Measurements from ENCODE around the gene PTPRT.

PTPRT gene

GRCh38 chr20:42604998-42605956, 584.4 kb downstream of the PTPRT start:
- Histone ChIP-seq H3K9ac (ENCODE audit: low read depth in 1 of 2, low read length in 2 of 2) (no peak overlapping the region), H3K36me3 (ENCODE audit: control insufficient read depth in 2 of 2, insufficient read depth in 2 of 2, low read length in 2 of 2) (no peaks in the 10 kb centered on the region), H3K27me3 (ENCODE audit: control insufficient read depth in 2 of 2, insufficient read depth in 2 of 2, low read length in 2 of 2) (no peaks in the 10 kb centered on the region), H3K9me3 (ENCODE audit: control insufficient read depth in 2 of 2, low read length in 2 of 2) (no peaks in the 10 kb centered on the region), H3K4me1 (ENCODE audit: control insufficient read depth in 2 of 2, insufficient read depth in 2 of 2, low read length in 2 of 2) (no peaks in the 10 kb centered on the region), H3K27ac (ENCODE audit: low read depth in 2 of 2, low read length in 2 of 2) (no peak overlapping the region), H3K4me3 (ENCODE audit: low read length in 2 of 2) (no peak overlapping the region)

- Histone ChIP-seq H3K9me3 (ENCODE audit: control insufficient read depth in 2 of 2, low read length in 2 of 2) (no peaks in the 10 kb centered on the region), H3K9ac (ENCODE audit: low read depth in 1 of 2, low read length in 2 of 2) (no peak overlapping the region), H3K27ac (ENCODE audit: low read depth in 2 of 2, low read length in 2 of 2) (no peak overlapping the region), H3K4me3 (ENCODE audit: low read length in 2 of 2) (no peak overlapping the region), H3K27me3 (ENCODE audit: control insufficient read depth in 2 of 2, insufficient read depth in 2 of 2, low read length in 2 of 2) (no peaks in the 10 kb centered on the region), H3K4me1 (ENCODE audit: control insufficient read depth in 2 of 2, insufficient read depth in 2 of 2, low read length in 2 of 2) (no peaks in the 10 kb centered on the region), H3K36me3 (ENCODE audit: control insufficient read depth in 2 of 2, insufficient read depth in 2 of 2, low read length in 2 of 2) (no peaks in the 10 kb centered on the region)
These were observed 586.1 kb downstream of the PTPRT start for GRCh38 chr20:42603655-42604054.

DNA sequence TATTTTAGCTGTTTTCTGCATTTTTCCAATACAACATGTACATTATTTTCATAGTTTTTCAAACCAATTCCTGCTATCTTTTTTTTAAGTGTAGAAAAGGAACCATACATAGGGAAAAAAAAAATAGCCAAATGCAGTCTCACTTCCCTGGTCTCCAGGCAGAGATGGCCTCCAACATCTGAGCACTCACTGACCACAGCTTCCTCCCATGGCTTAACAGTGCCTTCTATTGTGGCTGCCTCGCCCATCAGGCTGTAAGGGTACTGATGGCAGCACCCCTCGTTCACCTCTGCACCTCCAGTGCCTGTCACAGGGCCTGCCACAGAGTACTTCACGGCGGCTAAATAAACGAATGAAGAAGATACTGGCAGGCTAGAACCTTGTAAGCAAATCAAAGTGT, 591.1 kb downstream of the PTPRT start:
- no peak overlapping the region for H3K4me3 ChIP-seq (ENCODE audit: low read length in 2 of 2)
- H3K9me3 ChIP-seq (ENCODE audit: control insufficient read depth in 2 of 2, low read length in 2 of 2), result no peaks in the 10 kb centered on the region
- no peak overlapping the region for H3K9ac ChIP-seq (ENCODE audit: low read depth in 1 of 2, low read length in 2 of 2)
- H3K27ac ChIP-seq (ENCODE audit: low read depth in 2 of 2, low read length in 2 of 2), result no peak overlapping the region
- no peaks in the 10 kb centered on the region for H3K27me3 ChIP-seq (ENCODE audit: control insufficient read depth in 2 of 2, insufficient read depth in 2 of 2, low read length in 2 of 2)
- no peaks in the 10 kb centered on the region for H3K36me3 ChIP-seq (ENCODE audit: control insufficient read depth in 2 of 2, insufficient read depth in 2 of 2, low read length in 2 of 2)
- no peaks in the 10 kb centered on the region for H3K4me1 ChIP-seq (ENCODE audit: control insufficient read depth in 2 of 2, insufficient read depth in 2 of 2, low read length in 2 of 2)

DNA sequence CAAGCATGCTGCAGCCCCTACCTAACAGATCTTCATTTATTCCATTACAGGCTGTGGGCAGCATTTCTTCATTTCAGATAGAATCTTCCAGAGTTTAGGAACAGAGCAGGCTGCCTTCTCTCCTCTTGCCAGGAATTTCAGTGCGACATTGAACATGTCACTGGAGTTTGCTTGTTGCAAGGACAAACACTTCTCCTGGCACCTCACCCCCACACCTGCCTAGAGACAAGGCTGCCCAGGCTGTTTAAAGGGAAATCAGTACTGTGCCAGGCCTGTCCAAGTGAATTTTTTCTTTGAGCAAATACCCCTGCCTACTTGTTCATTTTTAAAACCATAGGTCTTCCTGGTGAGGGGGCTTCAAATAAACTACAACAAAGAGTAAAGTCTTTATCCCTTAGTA, 594.1 kb downstream of the PTPRT start:
- H3K4me3 ChIP-seq (ENCODE audit: low read length in 2 of 2), result no peak overlapping the region
- no peaks in the 10 kb centered on the region for H3K4me1 ChIP-seq (ENCODE audit: control insufficient read depth in 2 of 2, insufficient read depth in 2 of 2, low read length in 2 of 2)
- H3K9me3 ChIP-seq (ENCODE audit: control insufficient read depth in 2 of 2, low read length in 2 of 2), result no peaks in the 10 kb centered on the region
- H3K36me3 ChIP-seq (ENCODE audit: control insufficient read depth in 2 of 2, insufficient read depth in 2 of 2, low read length in 2 of 2), result no peaks in the 10 kb centered on the region
- no peaks in the 10 kb centered on the region for H3K27me3 ChIP-seq (ENCODE audit: control insufficient read depth in 2 of 2, insufficient read depth in 2 of 2, low read length in 2 of 2)
- H3K27ac ChIP-seq (ENCODE audit: low read depth in 2 of 2, low read length in 2 of 2), result no peak overlapping the region
- H3K9ac ChIP-seq (ENCODE audit: low read depth in 1 of 2, low read length in 2 of 2), result no peak overlapping the region

GRCh38 chr20:42594659-42595058, 595.0 kb downstream of the PTPRT start:
- Histone ChIP-seq H3K4me1 (ENCODE audit: control insufficient read depth in 2 of 2, insufficient read depth in 2 of 2, low read length in 2 of 2) (no peaks in the 10 kb centered on the region), H3K9me3 (ENCODE audit: control insufficient read depth in 2 of 2, low read length in 2 of 2) (no peaks in the 10 kb centered on the region), H3K9ac (ENCODE audit: low read depth in 1 of 2, low read length in 2 of 2) (no peak overlapping the region), H3K36me3 (ENCODE audit: control insufficient read depth in 2 of 2, insufficient read depth in 2 of 2, low read length in 2 of 2) (no peaks in the 10 kb centered on the region), H3K27ac (ENCODE audit: low read depth in 2 of 2, low read length in 2 of 2) (no peak overlapping the region), H3K27me3 (ENCODE audit: control insufficient read depth in 2 of 2, insufficient read depth in 2 of 2, low read length in 2 of 2) (no peaks in the 10 kb centered on the region), H3K4me3 (ENCODE audit: low read length in 2 of 2) (no peak overlapping the region)

DNA sequence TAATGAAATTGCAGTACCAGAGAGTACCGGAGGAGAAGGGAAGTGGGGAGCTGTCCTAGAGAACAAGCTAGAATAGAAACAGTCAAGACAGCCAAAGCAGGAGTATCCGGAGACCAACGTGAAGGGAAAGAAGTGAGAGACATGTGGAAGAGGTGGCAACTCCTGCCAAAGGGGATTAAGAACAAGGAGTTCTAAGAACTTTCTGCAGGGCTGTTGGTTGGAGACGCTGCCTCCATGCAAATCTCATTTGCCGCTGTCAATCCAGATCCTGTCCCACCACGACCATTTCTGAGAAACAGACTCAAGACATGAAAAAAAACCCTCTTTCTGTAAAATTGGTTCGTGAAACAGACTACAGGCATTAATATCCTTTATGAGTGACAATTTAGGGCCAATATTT, 595.7 kb downstream of the PTPRT start:
- Histone ChIP-seq H3K9me3 (ENCODE audit: control insufficient read depth in 2 of 2, low read length in 2 of 2) (no peaks in the 10 kb centered on the region), H3K27ac (ENCODE audit: low read depth in 2 of 2, low read length in 2 of 2) (no peak overlapping the region), H3K36me3 (ENCODE audit: control insufficient read depth in 2 of 2, insufficient read depth in 2 of 2, low read length in 2 of 2) (no peaks in the 10 kb centered on the region), H3K4me1 (ENCODE audit: control insufficient read depth in 2 of 2, insufficient read depth in 2 of 2, low read length in 2 of 2) (no peaks in the 10 kb centered on the region), H3K27me3 (ENCODE audit: control insufficient read depth in 2 of 2, insufficient read depth in 2 of 2, low read length in 2 of 2) (no peaks in the 10 kb centered on the region), H3K4me3 (ENCODE audit: low read length in 2 of 2) (no peak overlapping the region), H3K9ac (ENCODE audit: low read depth in 1 of 2, low read length in 2 of 2) (no peak overlapping the region)

DNA sequence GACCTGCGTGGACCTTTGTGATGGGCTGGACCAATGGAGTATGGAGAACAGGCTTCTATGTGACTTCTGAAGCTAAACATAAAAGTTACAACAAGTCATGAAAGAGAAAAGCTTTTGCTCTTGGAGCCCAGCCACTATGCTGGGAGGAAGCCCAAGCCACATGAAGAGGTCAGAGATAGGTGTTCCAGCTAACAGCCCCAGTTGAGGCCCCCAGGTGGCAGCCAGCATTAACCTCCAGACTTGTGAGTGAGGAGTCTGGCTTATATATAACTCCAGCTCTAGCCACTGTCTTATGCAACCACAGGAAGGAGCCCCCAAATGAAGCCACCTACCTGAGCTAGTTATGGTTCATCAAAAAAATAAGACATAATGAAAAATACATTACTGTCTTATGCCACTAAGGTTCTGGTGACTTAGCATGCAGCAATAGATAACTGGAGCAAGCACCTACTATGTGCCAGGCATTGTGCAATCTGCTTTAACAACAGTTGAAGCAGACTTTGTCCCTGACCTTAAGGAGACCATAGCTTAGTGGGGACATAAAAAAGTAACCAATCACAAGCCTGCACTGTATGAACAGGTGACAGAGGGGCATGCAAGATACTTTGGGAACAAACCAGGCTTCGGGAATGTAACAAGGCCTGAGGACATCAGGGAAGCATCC, 599.6 kb downstream of the PTPRT start:
- H3K4me3 ChIP-seq (ENCODE audit: low read length in 2 of 2), result no peak overlapping the region
- H3K9ac ChIP-seq (ENCODE audit: low read depth in 1 of 2, low read length in 2 of 2), result no peak overlapping the region
- H3K27ac ChIP-seq (ENCODE audit: low read depth in 2 of 2, low read length in 2 of 2), result no peak overlapping the region
- H3K4me1 ChIP-seq (ENCODE audit: control insufficient read depth in 2 of 2, insufficient read depth in 2 of 2, low read length in 2 of 2), result no peaks in the 10 kb centered on the region
- no peaks in the 10 kb centered on the region for H3K9me3 ChIP-seq (ENCODE audit: control insufficient read depth in 2 of 2, low read length in 2 of 2)
- no peaks in the 10 kb centered on the region for H3K36me3 ChIP-seq (ENCODE audit: control insufficient read depth in 2 of 2, insufficient read depth in 2 of 2, low read length in 2 of 2)
- H3K27me3 ChIP-seq (ENCODE audit: control insufficient read depth in 2 of 2, insufficient read depth in 2 of 2, low read length in 2 of 2), result no peaks in the 10 kb centered on the region

- H3K27ac ChIP-seq (ENCODE audit: low read depth in 2 of 2, low read length in 2 of 2), result no peak overlapping the region
- H3K4me3 ChIP-seq (ENCODE audit: low read length in 2 of 2), result no peak overlapping the region
These were observed 600.9 kb downstream of the PTPRT start for GRCh38 chr20:42588847-42589246.

GRCh38 chr20:42587427-42587826, 602.3 kb downstream of the PTPRT start:
- Histone ChIP-seq H3K9me3 (ENCODE audit: control insufficient read depth in 2 of 2, low read length in 2 of 2) (no peaks in the 10 kb centered on the region), H3K27ac (ENCODE audit: low read depth in 2 of 2, low read length in 2 of 2) (no peak overlapping the region), H3K4me1 (ENCODE audit: control insufficient read depth in 2 of 2, insufficient read depth in 2 of 2, low read length in 2 of 2) (no peaks in the 10 kb centered on the region), H3K4me3 (ENCODE audit: low read length in 2 of 2) (no peak overlapping the region), H3K36me3 (ENCODE audit: control insufficient read depth in 2 of 2, insufficient read depth in 2 of 2, low read length in 2 of 2) (no peaks in the 10 kb centered on the region), H3K9ac (ENCODE audit: low read depth in 1 of 2, low read length in 2 of 2) (no peak overlapping the region), H3K27me3 (ENCODE audit: control insufficient read depth in 2 of 2, insufficient read depth in 2 of 2, low read length in 2 of 2) (no peaks in the 10 kb centered on the region)

More at GRCh38 chr20:42588847-42589246, 600.9 kb downstream of the PTPRT start:
- no peaks in the 10 kb centered on the region for H3K36me3 ChIP-seq (ENCODE audit: control insufficient read depth in 2 of 2, insufficient read depth in 2 of 2, low read length in 2 of 2)
- H3K27me3 ChIP-seq (ENCODE audit: control insufficient read depth in 2 of 2, insufficient read depth in 2 of 2, low read length in 2 of 2), result no peaks in the 10 kb centered on the region
- no peaks in the 10 kb centered on the region for H3K9me3 ChIP-seq (ENCODE audit: control insufficient read depth in 2 of 2, low read length in 2 of 2)
- H3K4me1 ChIP-seq (ENCODE audit: control insufficient read depth in 2 of 2, insufficient read depth in 2 of 2, low read length in 2 of 2), result no peaks in the 10 kb centered on the region
- H3K9ac ChIP-seq (ENCODE audit: low read depth in 1 of 2, low read length in 2 of 2), result no peak overlapping the region

DNA sequence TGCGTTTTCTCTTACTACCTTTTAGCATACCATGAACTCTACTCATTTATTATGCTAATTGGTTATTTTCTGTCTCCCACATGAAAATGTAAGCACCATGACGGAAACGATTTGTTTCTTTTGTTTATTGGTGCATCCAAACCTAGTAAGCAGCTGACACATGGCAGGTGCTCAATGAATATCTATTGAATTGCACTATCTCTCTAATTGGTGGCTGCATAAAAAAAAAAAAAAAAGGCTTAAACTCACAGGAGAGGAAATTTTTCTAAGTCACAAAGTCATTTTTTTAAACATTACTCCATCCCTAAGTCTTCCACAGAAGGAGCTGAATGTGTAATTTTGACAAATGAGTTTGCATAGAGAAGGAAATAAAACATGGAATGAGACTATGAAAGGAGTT, 608.4 kb downstream of the PTPRT start:
- H3K36me3 ChIP-seq (ENCODE audit: control insufficient read depth in 2 of 2, insufficient read depth in 2 of 2, low read length in 2 of 2), result no peaks in the 10 kb centered on the region
- no peak overlapping the region for H3K27ac ChIP-seq (ENCODE audit: low read depth in 2 of 2, low read length in 2 of 2)
- no peak overlapping the region for H3K4me3 ChIP-seq (ENCODE audit: low read length in 2 of 2)
- no peaks in the 10 kb centered on the region for H3K27me3 ChIP-seq (ENCODE audit: control insufficient read depth in 2 of 2, insufficient read depth in 2 of 2, low read length in 2 of 2)
- H3K9ac ChIP-seq (ENCODE audit: low read depth in 1 of 2, low read length in 2 of 2), result no peak overlapping the region
- no peaks in the 10 kb centered on the region for H3K9me3 ChIP-seq (ENCODE audit: control insufficient read depth in 2 of 2, low read length in 2 of 2)
- H3K4me1 ChIP-seq (ENCODE audit: control insufficient read depth in 2 of 2, insufficient read depth in 2 of 2, low read length in 2 of 2), result no peaks in the 10 kb centered on the region
